GM12864 (cell line): ENCODE results near the gene SLC1A7.

Source experiments
- DNase-seq: peaks from one replicate; pipeline ENCODE4 v3.0.0-alpha.2; 2011; ENCODE audit warnings: low read depth
- H3K4me3 ChIP-seq: 2 replicates; pipeline ENCODE4 v1.5.1; 2011; ENCODE audit warnings: mild to moderate bottlenecking, low read depth, low read length, control low read depth
- TF ChIP-seq, protein P1 (sequence below): IDR thresholded peaks from 2 replicates; pipeline ENCODE4 v1.5.1; 2011; ENCODE audit warnings: low read depth, mild to moderate bottlenecking, moderate library complexity, low read length, control low read depth, inconsistent platforms; ENCODE audit errors: missing control alignments

The SLC1A7 gene

DNA sequence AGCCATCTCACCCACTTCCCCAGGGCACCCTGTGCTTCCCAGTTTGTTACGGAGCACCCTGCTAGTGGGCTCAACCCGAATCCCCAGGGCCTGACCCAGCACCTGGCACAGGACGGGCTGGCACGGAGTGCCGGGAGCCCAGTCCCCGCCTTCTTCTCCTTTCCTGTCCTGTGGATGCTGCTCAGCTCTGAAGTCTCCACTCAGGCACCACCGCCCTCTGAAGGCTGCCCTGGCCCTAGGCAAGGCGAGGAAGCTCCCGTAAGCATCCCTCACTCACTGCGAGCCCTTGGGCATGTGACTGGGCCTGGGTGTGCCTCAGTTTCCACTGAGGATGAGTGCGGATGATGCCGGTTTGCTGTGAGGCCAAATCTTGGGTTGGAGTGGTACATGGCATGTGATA is 21.8 kb downstream of the SLC1A7 start:
- no peak for DNase-seq
- TF ChIP-seq, protein P1, sequence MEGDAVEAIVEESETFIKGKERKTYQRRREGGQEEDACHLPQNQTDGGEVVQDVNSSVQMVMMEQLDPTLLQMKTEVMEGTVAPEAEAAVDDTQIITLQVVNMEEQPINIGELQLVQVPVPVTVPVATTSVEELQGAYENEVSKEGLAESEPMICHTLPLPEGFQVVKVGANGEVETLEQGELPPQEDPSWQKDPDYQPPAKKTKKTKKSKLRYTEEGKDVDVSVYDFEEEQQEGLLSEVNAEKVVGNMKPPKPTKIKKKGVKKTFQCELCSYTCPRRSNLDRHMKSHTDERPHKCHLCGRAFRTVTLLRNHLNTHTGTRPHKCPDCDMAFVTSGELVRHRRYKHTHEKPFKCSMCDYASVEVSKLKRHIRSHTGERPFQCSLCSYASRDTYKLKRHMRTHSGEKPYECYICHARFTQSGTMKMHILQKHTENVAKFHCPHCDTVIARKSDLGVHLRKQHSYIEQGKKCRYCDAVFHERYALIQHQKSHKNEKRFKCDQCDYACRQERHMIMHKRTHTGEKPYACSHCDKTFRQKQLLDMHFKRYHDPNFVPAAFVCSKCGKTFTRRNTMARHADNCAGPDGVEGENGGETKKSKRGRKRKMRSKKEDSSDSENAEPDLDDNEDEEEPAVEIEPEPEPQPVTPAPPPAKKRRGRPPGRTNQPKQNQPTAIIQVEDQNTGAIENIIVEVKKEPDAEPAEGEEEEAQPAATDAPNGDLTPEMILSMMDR: no peak

DNA sequence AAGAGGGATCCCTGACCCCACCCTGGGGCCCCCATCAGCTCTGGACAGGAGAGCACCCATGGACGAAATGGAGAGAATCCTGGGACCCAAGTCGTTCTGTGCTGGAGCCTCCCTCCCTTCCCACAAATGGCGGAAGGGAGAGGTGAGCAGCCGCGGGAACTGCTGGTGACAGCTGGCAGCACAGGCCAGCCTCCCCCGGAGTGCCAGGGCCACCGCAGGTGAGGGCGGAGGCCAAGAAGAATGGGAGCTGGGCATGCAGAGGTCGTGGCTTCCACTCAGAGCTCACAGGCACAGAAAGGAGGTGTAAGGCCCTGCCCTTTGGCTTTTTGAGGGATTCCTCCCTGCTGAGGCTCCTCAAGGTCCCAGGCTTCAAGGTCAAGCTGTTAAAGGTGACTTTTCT is 24.6 kb downstream of the SLC1A7 start:
- no peak overlapping the region for H3K4me3 ChIP-seq
- TF ChIP-seq, protein P1: no peak
- no peak for DNase-seq

More for the DNA sequence above, 21.8 kb downstream of the SLC1A7 start:
- H3K4me3 ChIP-seq: no peak overlapping the region

DNA sequence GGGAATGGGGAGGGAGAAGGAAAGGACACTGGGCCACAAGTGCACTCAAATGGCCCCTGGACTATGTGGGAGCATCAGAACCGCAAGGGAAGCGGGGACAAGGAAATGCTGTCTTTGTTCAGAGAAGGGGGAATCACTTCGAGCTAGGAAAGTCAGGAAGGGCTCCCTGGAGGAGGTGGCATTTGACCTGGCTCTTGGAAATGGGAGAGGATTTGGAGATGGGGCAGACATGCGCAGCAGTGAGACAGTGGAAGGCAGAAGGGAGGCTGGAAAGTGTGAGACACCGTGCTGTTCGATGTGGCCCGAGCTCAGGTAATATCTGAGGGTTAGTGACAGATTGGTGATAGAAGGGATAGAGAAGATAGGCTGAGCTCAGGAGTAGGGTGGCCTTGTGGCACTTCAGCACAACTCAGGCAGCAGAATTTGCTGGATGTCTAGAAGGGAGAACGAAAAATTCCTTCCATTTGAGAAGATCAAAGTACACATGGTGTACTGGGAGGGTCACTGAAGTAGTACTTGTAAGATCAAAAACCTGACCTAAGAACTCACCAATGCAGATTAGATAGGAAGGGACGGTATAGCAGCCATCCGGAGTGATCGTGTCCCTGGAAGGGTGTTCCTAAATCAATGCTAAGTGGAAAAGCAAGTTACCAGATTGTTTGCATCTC is 25.4 kb downstream of the SLC1A7 start:
- DNase-seq: no peak
- TF ChIP-seq, protein P1: no peak
- H3K4me3 ChIP-seq: no peak overlapping the region

DNA sequence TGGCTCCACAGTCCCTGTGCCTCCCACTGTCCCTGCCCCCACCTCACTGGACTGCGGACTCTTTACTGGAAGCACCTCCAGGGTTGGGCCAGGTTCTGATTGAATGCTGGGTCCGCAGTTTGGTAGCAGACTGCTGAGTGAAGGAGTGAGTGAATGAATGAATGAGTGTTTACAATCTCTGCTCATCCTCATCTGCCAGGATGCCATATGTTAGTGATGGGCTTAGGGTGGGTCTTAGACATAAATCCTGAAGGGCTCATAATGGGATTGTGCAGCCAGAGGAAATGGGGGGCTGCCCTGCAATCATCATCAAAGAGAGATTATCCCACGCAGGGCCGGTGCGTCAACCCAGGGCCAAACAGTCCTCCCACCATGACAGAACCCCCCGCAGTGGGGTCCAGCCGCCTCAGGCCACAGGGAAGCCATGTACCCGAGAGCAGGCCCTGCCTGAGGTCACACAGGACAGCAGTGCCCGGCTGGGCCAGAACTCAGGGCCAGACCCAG is 26.1 kb downstream of the SLC1A7 start:
- no peak for DNase-seq
- H3K4me3 ChIP-seq: no peak overlapping the region
- TF ChIP-seq, protein P1: no peak

DNA sequence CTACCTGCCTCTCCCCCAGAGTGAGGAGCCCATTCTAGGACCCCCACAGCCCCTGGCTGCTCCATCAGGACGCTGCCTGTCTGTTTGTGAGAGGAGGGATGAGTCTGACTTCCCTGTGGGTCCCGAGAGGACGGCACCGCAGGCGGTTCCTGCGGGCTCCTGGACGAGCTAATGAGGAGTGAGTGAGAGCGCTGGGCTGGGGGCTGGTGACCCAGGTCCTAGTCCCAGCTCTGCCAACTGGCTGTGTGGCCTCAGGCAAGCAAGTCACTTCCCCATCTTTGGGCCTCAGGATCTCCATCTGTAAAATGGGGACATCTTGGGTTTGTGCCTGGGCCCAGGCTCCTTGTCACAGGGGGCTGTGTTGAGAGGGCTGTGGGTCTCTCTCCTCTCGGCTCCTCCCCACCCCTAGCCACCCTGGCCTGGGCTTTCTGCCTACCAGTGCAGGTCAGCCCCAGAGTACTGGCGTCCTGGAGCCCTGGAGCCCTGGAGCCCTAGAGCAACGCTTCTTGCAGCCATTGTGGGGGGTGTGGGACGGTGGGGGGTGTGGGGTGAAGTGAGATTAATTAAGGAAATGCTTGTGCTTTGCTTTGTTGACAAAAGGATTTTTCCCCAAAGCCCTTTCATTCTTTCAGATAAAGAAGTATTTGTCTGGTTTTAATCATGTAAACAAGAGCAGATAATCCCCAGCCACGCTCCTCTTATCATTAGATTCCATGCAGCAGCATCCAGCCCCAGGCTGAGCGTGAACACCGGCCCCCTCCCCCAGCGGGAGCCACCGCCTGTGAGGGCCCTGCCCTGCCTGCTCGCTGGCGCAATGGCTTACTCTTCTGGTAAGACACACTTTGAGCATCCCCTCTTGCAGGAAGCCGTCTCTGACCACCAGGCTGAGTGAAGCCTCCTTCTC is 26.8 kb downstream of the SLC1A7 start:
- DNase-seq: no peak
- no peak overlapping the region for H3K4me3 ChIP-seq
- TF ChIP-seq, protein P1: no peak

DNA sequence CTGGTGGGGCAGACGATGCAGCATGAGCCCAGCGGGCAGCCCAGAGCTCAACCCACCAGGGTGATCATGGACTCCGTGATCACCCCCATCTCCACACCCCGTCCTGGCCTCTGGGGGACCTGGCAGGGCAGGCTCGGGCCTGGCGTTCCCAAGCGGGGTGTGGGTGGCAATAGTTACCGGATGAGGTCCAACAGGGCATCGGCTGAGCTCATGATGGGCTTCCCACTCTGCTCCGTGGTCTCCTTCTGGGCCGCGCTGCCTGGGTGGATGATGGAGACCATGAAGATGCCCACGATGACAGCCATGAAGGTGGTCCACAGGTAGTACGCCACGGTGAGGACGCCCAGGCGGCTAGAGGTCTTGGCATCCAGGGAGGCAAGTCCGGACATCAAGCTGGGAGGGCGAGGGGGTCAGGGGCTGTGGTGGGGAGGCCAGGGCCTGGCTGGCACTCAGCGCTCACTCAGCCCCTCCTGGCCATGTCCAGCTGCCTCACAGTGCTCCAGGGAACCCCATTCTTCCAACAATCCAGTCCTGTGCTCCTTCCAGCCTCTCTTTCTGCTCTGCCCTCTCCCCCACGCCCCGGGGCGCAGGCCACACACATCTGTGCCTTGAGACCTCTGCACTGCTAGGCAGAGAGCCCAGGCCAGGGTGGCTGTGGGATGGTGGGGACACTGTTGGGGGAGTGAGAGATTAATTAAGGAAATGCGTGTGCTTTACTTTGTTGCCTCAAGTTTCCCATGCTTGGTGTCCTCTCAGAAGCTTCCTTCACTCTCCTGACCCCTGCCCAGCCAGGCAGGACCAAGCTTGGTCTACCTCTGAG is 27.6 kb downstream of the SLC1A7 start:
- TF ChIP-seq, protein P1: no peak
- H3K4me3 ChIP-seq: no peak overlapping the region
- no peak for DNase-seq
